GM23338 (cell line): ENCODE measurements around the gene HOXB6. TPM values are rescaled to one million over a fixed set of nuclear protein-coding genes. Genes with fewer than 3 reads are reported as not detected.

Experiments
- ATAC-seq: fragments of 200-7000 bp; cut with Tn5 transposase; 3 replicates; pipeline ENCODE4 v1.9.1; 2020
- DNase-seq: peaks from one replicate; pipeline ENCODE4 v3.0.0-alpha.2; 2015; ENCODE audit warnings: low spot score
- H2AFZ ChIP-seq: fragments of 200-600 bp; sonication (generic); 2 replicates; pipeline ENCODE4 v1.8.0; 2016; ENCODE audit warnings: antibody characterized with exemption, mild to moderate bottlenecking, moderate library complexity
- H3F3A ChIP-seq: fragments of 200-600 bp; sonication (generic); replicated peaks from 2 replicates; pipeline ENCODE4 v1.8.0; 2017; ENCODE audit warnings: antibody characterized with exemption, mixed run types, low read depth
- H3K27ac ChIP-seq: fragments of 200-600 bp; sonication (generic); 2 replicates; pipeline ENCODE4 v1.6.1; 2016; ENCODE audit warnings: low read depth
- H3K27me3 ChIP-seq: fragments of 200-600 bp; sonication (generic); 2 replicates; pipeline ENCODE4 v1.8.0; 2016; ENCODE audit warnings: mild to moderate bottlenecking, mixed run types, moderate library complexity; ENCODE audit not compliant: insufficient read depth
- H3K36me3 ChIP-seq: fragments of 200-600 bp; sonication (generic); 2 replicates; pipeline ENCODE4 v1.8.0; 2016; ENCODE audit warnings: mild to moderate bottlenecking; ENCODE audit not compliant: insufficient read depth
- H3K4me1 ChIP-seq: fragments of 200-600 bp; sonication (generic); 2 replicates; pipeline ENCODE4 v1.8.0; 2016; ENCODE audit warnings: mild to moderate bottlenecking, moderate library complexity; ENCODE audit not compliant: insufficient read depth
- H3K4me2 ChIP-seq: fragments of 200-600 bp; sonication (generic); 2 replicates; pipeline ENCODE4 v1.7.1; 2017; ENCODE audit warnings: mixed run types
- H3K4me3 ChIP-seq: fragments of 200-600 bp; sonication (generic); 2 replicates; pipeline ENCODE4 v1.6.1; 2016; ENCODE audit warnings: mixed run types
- H3K79me2 ChIP-seq: fragments of 200-600 bp; sonication (generic); replicated peaks from 2 replicates; pipeline ENCODE4 v1.8.0; 2017; ENCODE audit warnings: mild to moderate bottlenecking; ENCODE audit not compliant: insufficient read depth
- H3K9me2 ChIP-seq: fragments of 200-600 bp; sonication (generic); 2 replicates; pipeline ENCODE4 v1.8.0; 2017; ENCODE audit not compliant: insufficient read depth
- H4K20me1 ChIP-seq: fragments of 200-600 bp; sonication (generic); replicated peaks from 2 replicates; pipeline ENCODE4 v1.8.0; 2017; ENCODE audit warnings: mild to moderate bottlenecking; ENCODE audit not compliant: insufficient read depth
- H3K27ac Mint-ChIP-seq: 2 replicates; pipeline ENCODE4 v1.8.0; 2020; ENCODE audit warnings: inconsistent platforms, mild to moderate bottlenecking, moderate library complexity, mixed read lengths
- H3K27me3 Mint-ChIP-seq: 3 replicates; pipeline ENCODE4 v1.8.0; 2022; ENCODE audit warnings: low read depth, mild to moderate bottlenecking, moderate library complexity, mixed read lengths, inconsistent platforms; ENCODE audit not compliant: insufficient read depth, poor library complexity
- H3K36me3 Mint-ChIP-seq: 3 replicates; pipeline ENCODE4 v1.8.0; 2021; ENCODE audit warnings: low read depth, mild to moderate bottlenecking, inconsistent platforms, moderate library complexity, mixed read lengths
- H3K4me1 Mint-ChIP-seq: 3 replicates; pipeline ENCODE4 v1.8.0; 2020; ENCODE audit warnings: mild to moderate bottlenecking, inconsistent platforms, mixed read lengths
- H3K4me3 Mint-ChIP-seq: 3 replicates; pipeline ENCODE4 v1.8.0; 2021; ENCODE audit warnings: moderate library complexity, mild to moderate bottlenecking, inconsistent platforms, mixed read lengths
- H3K9me3 Mint-ChIP-seq: 3 replicates; pipeline ENCODE4 v1.8.0; 2020; ENCODE audit warnings: moderate library complexity, mild to moderate bottlenecking, inconsistent platforms, mixed read lengths
- CTCF ChIP-seq, 2 experiments: fragments of 200-600 bp in 1 of 2; sonication (generic) in 1 of 2; conservative IDR thresholded peaks; 2 replicates each; pipeline versions ENCODE4 v1.5.1 to v1.6.1; 2016 to 2017; ENCODE audit warnings: antibody characterized with exemption in 2 of 2, low read depth in 2 of 2, mild to moderate bottlenecking in 2 of 2, moderate library complexity in 1 of 2
- ETS1 ChIP-seq: IDR thresholded peaks from 2 replicates; pipeline ENCODE4 v1.6.1; 2016; ENCODE audit warnings: antibody characterized with exemption
- EZH2 ChIP-seq: fragments of 200-600 bp; sonication (generic); IDR thresholded peaks from one replicate; pipeline ENCODE4 v1.8.0; 2017; ENCODE audit warnings: antibody characterized with exemption, mild to moderate bottlenecking, low read depth; ENCODE audit not compliant: unreplicated experiment
- EZH2phosphoT487 ChIP-seq: fragments of 200-600 bp; sonication (generic); IDR thresholded peaks from one replicate; pipeline ENCODE4 v1.8.1; 2018; ENCODE audit warnings: antibody characterized with exemption; ENCODE audit not compliant: unreplicated experiment
- JUNB ChIP-seq: IDR thresholded peaks from one replicate; pipeline ENCODE4 v1.6.1; 2016; ENCODE audit warnings: antibody characterized with exemption; ENCODE audit not compliant: unreplicated experiment
- NANOG ChIP-seq: IDR thresholded peaks from 2 replicates; pipeline ENCODE4 v1.6.1; 2016; ENCODE audit warnings: antibody characterized with exemption, borderline replicate concordance
- REST ChIP-seq: IDR thresholded peaks from one replicate; pipeline ENCODE4 v1.6.1; 2018; ENCODE audit warnings: antibody characterized with exemption; ENCODE audit not compliant: unreplicated experiment
- polyA plus RNA-seq: library from polyadenylated mRNA; unstranded; fragments of >200 nt; fragmentation: Nextera tagmentation; extraction: Ambion mirVana; gene quantifications from 2 replicates; pipeline ENCODE4 v1.2.1, GENCODE V29; 2016
- total RNA-seq: library from RNA; depleted of rRNA; stranded (reverse); fragments of >200 nt; shearing (Covaris generic); gene quantifications from 2 replicates; pipeline ENCODE4 v1.2.3, GENCODE V29; 2014

HOXB6 gene
- total and polyA plus RNA-seq, 2 experiments from 2014 or later: not detected

GRCh38 chr17:48558831-48559121 is 46.0 kb downstream of the HOXB6 start (continued):
- TF ChIP-seq REST (no peak), EZH2phosphoT487 (no peak), CTCF (conservative IDR thresholded peaks at IDR 0.05; ENCODE audit: low read depth in 2 of 2) (no peak), JUNB (no peak), NANOG (no peak), EZH2 (no peak)

- Mint-ChIP-seq H3K36me3 (no peaks in the 10 kb centered on the region), H3K9me3 (no peaks in the 10 kb centered on the region; the same call in 1 of the 3 replicates), H3K27me3 (peaks cover 99% of the 10 kb centered on the region), H3K4me3 (no peak overlapping the region), H3K4me1 (peaks cover 25% of the 10 kb centered on the region), H3K27ac (no peak overlapping the region)
- peak; percentile 67 for TF ChIP-seq EZH2
- TF ChIP-seq ETS1: no peak
- H2AFZ ChIP-seq: no peak overlapping the region
- no peak overlapping the region for H3K4me2 ChIP-seq
- H3K36me3 ChIP-seq: no peaks in the 10 kb centered on the region
- no peak for ATAC-seq
- H3K9me2 ChIP-seq: no peaks in the 10 kb centered on the region
- H4K20me1 ChIP-seq: peaks cover 67% of the 10 kb centered on the region
- no peak overlapping the region for H3K4me3 ChIP-seq
- no peak overlapping the region for H3K27ac ChIP-seq
- peaks cover 100% of the 10 kb centered on the region for H3K27me3 ChIP-seq
- DNase-seq: no peak
- H3F3A ChIP-seq: peaks cover 56% of the 10 kb centered on the region
- H3K79me2 ChIP-seq: no peaks in the 10 kb centered on the region
- peaks cover 47% of the 10 kb centered on the region for H3K4me1 ChIP-seq
These were observed 46.5 kb downstream of the HOXB6 start for GRCh38 chr17:48558057-48558830.
